Upper lobe of right lung (tissue), 1 donor: Measurements from ENCODE around the gene MAGEF1. TPM values are rescaled to one million over a fixed set of nuclear protein-coding genes. Genes with fewer than 3 reads are reported as not detected.

Source experiments
- ATAC-seq: fragments of 200-7000 bp; cut with Tn5 transposase; one replicate; pipeline ENCODE4 v1.9.1; 2020; ENCODE audit warnings: mild to moderate bottlenecking, moderate library complexity
- DNase-seq: peaks from one replicate; pipeline ENCODE4 v3.0.0-alpha.2; 2020
- H3K27ac ChIP-seq: fragments of 200-600 bp; one replicate; pipeline ENCODE4 v1.8.0; 2022
- H3K27me3 ChIP-seq: fragments of 200-600 bp; one replicate; pipeline ENCODE4 v1.8.0; 2022; ENCODE audit warnings: mild to moderate bottlenecking
- H3K36me3 ChIP-seq: fragments of 200-600 bp; one replicate; pipeline ENCODE4 v1.8.0; 2022
- H3K4me1 ChIP-seq: fragments of 200-600 bp; one replicate; pipeline ENCODE4 v1.8.0; 2022
- H3K4me3 ChIP-seq: fragments of 200-600 bp; one replicate; pipeline ENCODE4 v1.8.0; 2022; ENCODE audit warnings: mild to moderate bottlenecking
- H3K9me3 ChIP-seq: fragments of 200-600 bp; one replicate; pipeline ENCODE4 v1.8.0; 2022
- CTCF ChIP-seq: fragments of 200-600 bp; IDR thresholded peaks from one replicate; pipeline ENCODE4 v1.8.0; 2022; ENCODE audit warnings: antibody characterized with exemption
- intact Hi-C: fragments of 100-400 bp; cut with DNase I; formaldehyde crosslinking; loops from one replicate; pipeline ENCODE4 v1.11.0; 2022
- total RNA-seq: library from RNA; stranded (reverse); fragmentation: NEBNext Ultra II Directional; extraction: Animal tissue kit (Norgen Biotek cat#: 25700); gene quantifications from one replicate; pipeline ENCODE4 v1.2.1, GENCODE V29; 2021
- donor health status: DM: no; HTN: yes; CAD: no; lungs with severe emphysema.

MAGEF1 gene
- total RNA-seq, 1 donor from 2014 or later, result 30.3 TPM

- intact Hi-C loops, result no loop called here
- ATAC-seq (no peak), DNase-seq (no peak)
- Histone ChIP-seq H3K36me3 (no peaks in the 10 kb centered on the region), H3K4me1 (no peaks in the 10 kb centered on the region), H3K27ac (no peak overlapping the region), H3K9me3 (no peaks in the 10 kb centered on the region), H3K4me3 (no peak overlapping the region), H3K27me3 (no peaks in the 10 kb centered on the region)
- no peak for TF ChIP-seq CTCF
Measured at GRCh38 chr3:184724699-184725098, 12.8 kb upstream of the MAGEF1 start.

GRCh38 chr3:184719709-184720108 is 7.8 kb upstream of the MAGEF1 start:
- no peaks in the 10 kb centered on the region for H3K36me3 ChIP-seq
- H3K27me3 ChIP-seq, result no peaks in the 10 kb centered on the region
- H3K9me3 ChIP-seq, result no peaks in the 10 kb centered on the region
- no peak overlapping the region for H3K27ac ChIP-seq
- no peak overlapping the region for H3K4me3 ChIP-seq
- intact Hi-C loops, result no loop called here
- no peak for ATAC-seq
- DNase-seq, result no peak
- TF ChIP-seq CTCF, result no peak
- no peaks in the 10 kb centered on the region for H3K4me1 ChIP-seq

GRCh38 chr3:184718431-184718830 is 6.6 kb upstream of the MAGEF1 start:
- H3K4me1 ChIP-seq, result no peaks in the 10 kb centered on the region
- H3K9me3 ChIP-seq, result no peaks in the 10 kb centered on the region
- DNase-seq, result no peak
- H3K4me3 ChIP-seq, result no peak overlapping the region
- no peak overlapping the region for H3K27ac ChIP-seq
- ATAC-seq, result no peak
- intact Hi-C loops, result no loop called here
- no peaks in the 10 kb centered on the region for H3K27me3 ChIP-seq
- TF ChIP-seq CTCF, result no peak
- H3K36me3 ChIP-seq, result no peaks in the 10 kb centered on the region

- no peak for ATAC-seq
Measured at GRCh38 chr3:184717399-184717983, 5.6 kb upstream of the MAGEF1 start.

GRCh38 chr3:184716622-184717398 is 4.9 kb upstream of the MAGEF1 start:
- Histone ChIP-seq H3K9me3 (no peaks in the 10 kb centered on the region), H3K27ac (peak overlapping the region; percentile 70), H3K27me3 (no peaks in the 10 kb centered on the region), H3K4me3 (no peak overlapping the region), H3K36me3 (no peaks in the 10 kb centered on the region), H3K4me1 (no peaks in the 10 kb centered on the region)
- TF ChIP-seq CTCF, result no peak
- ATAC-seq (peak; percentile 12), DNase-seq (no peak)
- intact Hi-C loops, result no loop called here

More at GRCh38 chr3:184717399-184717983, 5.6 kb upstream of the MAGEF1 start:
- Histone ChIP-seq H3K9me3 (no peaks in the 10 kb centered on the region), H3K27ac (peak overlapping the region; percentile 70), H3K4me1 (no peaks in the 10 kb centered on the region), H3K27me3 (no peaks in the 10 kb centered on the region), H3K36me3 (no peaks in the 10 kb centered on the region), H3K4me3 (no peak overlapping the region)
- no peak for DNase-seq
- no peak for TF ChIP-seq CTCF
- intact Hi-C loops, result no loop called here
